HG02623 (cell line): ENCODE measurements around the gene LMF1.

Source experiments
- ATAC-seq: cut with Tn5 transposase; IDR thresholded peaks from one replicate; pipeline ENCODE4 v1.9.1; 2021; ENCODE audit warnings: moderate library complexity; ENCODE audit not compliant: unreplicated experiment

The LMF1 gene

GRCh38 chr16:853981-854807 is 116.6 kb downstream of the LMF1 start:
- ATAC-seq, result no peak

- no peak for ATAC-seq
Observed at GRCh38 chr16:853306-853705, 117.5 kb downstream of the LMF1 start.

- ATAC-seq, result no peak
Observed at GRCh38 chr16:852451-853185, 118.2 kb downstream of the LMF1 start.

- no peak for ATAC-seq
Observed at GRCh38 chr16:851871-852270, 118.9 kb downstream of the LMF1 start.

- no peak for ATAC-seq
Observed at GRCh38 chr16:851209-851810, 119.5 kb downstream of the LMF1 start.

- ATAC-seq, result no peak
Observed at GRCh38 chr16:850668-851067, 120.1 kb downstream of the LMF1 start.

GRCh38 chr16:848510-849253 is 122.1 kb downstream of the LMF1 start:
- no peak for ATAC-seq

- ATAC-seq, result no peak
Observed at GRCh38 chr16:847681-848445, 122.9 kb downstream of the LMF1 start.

- ATAC-seq, result no peak
Observed at GRCh38 chr16:847151-847550, 123.6 kb downstream of the LMF1 start.

- ATAC-seq, result no peak
Observed at GRCh38 chr16:845351-845745, 125.4 kb downstream of the LMF1 start.

GRCh38 chr16:844638-845350 is 126.0 kb downstream of the LMF1 start:
- no peak for ATAC-seq

- no peak for ATAC-seq
Observed at GRCh38 chr16:843771-844170, 127.0 kb downstream of the LMF1 start.

GRCh38 chr16:842711-843560 is 127.8 kb downstream of the LMF1 start:
- ATAC-seq, result no peak

GRCh38 chr16:842061-842476 is 128.7 kb downstream of the LMF1 start:
- no peak for ATAC-seq

GRCh38 chr16:841455-842060 is 129.2 kb downstream of the LMF1 start:
- no peak for ATAC-seq

- ATAC-seq, result no peak
Observed at GRCh38 chr16:840561-841454, 130.0 kb downstream of the LMF1 start.

GRCh38 chr16:839643-840408 is 131.0 kb downstream of the LMF1 start:
- ATAC-seq, result no peak
